Measurements from ENCODE around the gene ACAT1. TPM values are rescaled to one million over a fixed set of nuclear protein-coding genes. Genes with fewer than 3 reads are reported as not detected.
"Not testable (repeated sequence)": the region's sequence is repeated elsewhere in the genome, so short reads cannot be mapped to it uniquely, and the experiment has no call there.

ACAT1 gene
- total RNA-seq: 10 to 100 TPM; 42.1 to 52.8 (median 47.6) TPM

DNA sequence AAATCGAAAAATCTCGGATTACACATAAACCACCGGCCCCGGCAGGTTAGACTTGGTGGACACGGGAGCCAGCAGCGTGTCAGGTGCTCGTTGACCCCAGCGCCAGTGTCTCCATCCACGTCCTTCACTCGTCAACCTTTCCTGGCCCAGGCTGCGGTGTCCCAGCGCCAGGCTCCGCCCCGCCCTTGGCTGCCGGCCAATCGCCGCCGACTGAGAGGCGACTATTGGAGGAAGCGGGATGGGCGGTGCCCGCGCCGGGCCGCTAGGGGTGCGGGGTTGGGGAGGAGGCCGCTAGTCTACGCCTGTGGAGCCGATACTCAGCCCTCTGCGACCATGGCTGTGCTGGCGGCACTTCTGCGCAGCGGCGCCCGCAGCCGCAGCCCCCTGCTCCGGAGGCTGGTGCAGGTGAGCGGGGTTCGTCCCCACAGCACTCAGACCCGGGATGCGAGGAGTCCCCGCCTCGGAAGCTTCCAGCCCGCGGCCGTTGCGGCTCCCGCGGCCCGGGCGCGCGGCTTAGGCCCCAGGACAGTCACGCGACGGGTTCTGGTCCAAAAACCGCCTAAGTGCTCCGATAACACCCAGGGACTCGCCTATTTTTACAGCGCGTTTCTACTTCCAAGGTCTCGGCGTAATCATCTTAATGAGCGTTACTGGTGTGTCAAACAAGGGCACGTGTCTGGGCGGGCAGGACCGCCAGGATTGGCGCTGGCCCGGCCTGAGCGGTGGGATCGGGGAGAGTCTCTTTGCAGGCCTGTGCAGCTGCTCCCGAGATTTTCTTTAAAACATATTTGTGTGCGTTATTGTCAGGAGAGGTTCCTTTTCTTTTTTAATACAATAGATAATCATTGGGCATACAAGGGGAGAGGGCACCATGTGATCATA is at the start of gene ACAT1:
Gene ACAT1, plus strand, starts transcription at position 294 of the 882 bp plus-strand sequence. Its CDS starts 40 bp downstream, at position 334.
- Mint-ChIP-seq H3K27me3 (ENCODE audit: low read depth) (no peaks in the 10 kb centered on the region), H3K4me1 (ENCODE audit: low read depth) (peaks cover 41% of the 10 kb centered on the region), H3K4me3 (peak within 1 kb of the TSS; percentile 95), H3K36me3 (ENCODE audit: insufficient read depth) (no peaks in the 10 kb centered on the region), H3K9me3 (no peaks in the 10 kb centered on the region)
- ATAC-seq (peak; percentile 99 to 100), DNase-seq (peak; percentile 95)

DNA sequence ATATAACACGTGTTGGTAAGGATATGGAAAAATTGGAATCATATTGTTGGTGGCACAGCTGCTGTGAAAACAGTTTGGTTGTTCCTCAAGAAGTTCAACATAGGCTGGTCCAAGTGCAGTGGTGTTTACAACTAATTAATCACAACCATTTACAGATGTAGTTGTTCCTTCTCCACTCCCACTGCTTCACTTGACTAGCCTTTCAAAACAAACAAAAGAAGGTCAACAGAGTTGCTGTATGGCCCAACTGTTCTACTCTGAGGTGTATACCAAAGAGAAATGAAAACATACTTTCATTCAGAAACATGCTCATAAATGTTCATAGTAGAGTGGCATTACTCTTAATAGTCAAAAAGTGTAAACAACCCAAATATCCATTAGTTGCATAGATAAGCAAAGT is 36.6 kb upstream of the ACAT1 start:
- DNase-seq (no peak), ATAC-seq (no peak)
- Mint-ChIP-seq H3K4me3 (no peak overlapping the region), H3K27me3 (ENCODE audit: low read depth) (no peaks in the 10 kb centered on the region), H3K36me3 (ENCODE audit: insufficient read depth) (peaks cover 36% of the 10 kb centered on the region), H3K9me3 (no peaks in the 10 kb centered on the region), H3K4me1 (ENCODE audit: low read depth) (no peaks in the 10 kb centered on the region)

DNA sequence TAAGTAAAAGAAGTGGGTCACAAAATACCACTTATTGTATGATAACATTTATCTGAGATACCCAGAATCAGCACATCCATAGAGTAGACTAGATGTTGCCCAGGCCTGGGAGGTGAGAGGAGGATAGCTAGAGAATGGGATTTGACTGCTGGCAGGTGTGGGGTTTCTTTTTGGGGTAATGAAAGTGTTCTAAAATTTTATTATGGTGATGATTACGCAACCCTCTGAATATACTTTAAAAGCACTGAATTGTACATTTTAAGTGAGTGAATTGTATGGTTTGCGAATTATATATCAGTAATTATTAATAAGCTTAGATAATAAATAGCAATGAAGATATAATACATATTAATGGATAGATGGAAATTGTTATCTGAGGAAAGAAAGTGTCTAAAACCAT is 35.7 kb upstream of the ACAT1 start:
- Mint-ChIP-seq H3K36me3 (ENCODE audit: insufficient read depth) (peaks cover 30% of the 10 kb centered on the region), H3K9me3 (no peaks in the 10 kb centered on the region), H3K4me1 (ENCODE audit: low read depth) (no peaks in the 10 kb centered on the region), H3K27me3 (ENCODE audit: low read depth) (no peaks in the 10 kb centered on the region), H3K4me3 (no peak overlapping the region)
- no peak for ATAC-seq
- no peak for DNase-seq

DNA sequence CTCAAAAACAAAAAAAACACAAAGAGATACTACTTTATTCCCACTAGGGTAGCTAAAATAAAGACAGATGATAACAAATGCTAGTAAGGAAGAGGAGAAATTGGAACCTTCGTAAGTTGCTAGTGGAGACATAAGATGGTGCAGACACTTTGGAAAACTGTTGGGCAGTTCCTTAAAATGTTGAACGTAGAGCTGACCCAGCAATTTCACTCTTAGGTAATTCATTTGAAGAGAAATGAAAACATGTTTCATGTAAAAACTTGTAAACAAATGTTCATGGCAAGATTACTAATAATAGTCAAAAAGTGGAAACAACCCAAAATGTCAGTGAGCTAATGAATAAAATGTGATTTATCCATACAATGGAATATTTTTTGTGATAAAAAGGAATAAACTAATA is 29.2 kb upstream of the ACAT1 start:
- Mint-ChIP-seq H3K4me3 (no peak overlapping the region), H3K36me3 (ENCODE audit: insufficient read depth) (peaks cover 33% of the 10 kb centered on the region), H3K9me3 (no peaks in the 10 kb centered on the region), H3K27me3 (ENCODE audit: low read depth) (no peaks in the 10 kb centered on the region), H3K4me1 (ENCODE audit: low read depth) (peaks cover 3% of the 10 kb centered on the region)
- ATAC-seq (no peak), DNase-seq (no peak)

DNA sequence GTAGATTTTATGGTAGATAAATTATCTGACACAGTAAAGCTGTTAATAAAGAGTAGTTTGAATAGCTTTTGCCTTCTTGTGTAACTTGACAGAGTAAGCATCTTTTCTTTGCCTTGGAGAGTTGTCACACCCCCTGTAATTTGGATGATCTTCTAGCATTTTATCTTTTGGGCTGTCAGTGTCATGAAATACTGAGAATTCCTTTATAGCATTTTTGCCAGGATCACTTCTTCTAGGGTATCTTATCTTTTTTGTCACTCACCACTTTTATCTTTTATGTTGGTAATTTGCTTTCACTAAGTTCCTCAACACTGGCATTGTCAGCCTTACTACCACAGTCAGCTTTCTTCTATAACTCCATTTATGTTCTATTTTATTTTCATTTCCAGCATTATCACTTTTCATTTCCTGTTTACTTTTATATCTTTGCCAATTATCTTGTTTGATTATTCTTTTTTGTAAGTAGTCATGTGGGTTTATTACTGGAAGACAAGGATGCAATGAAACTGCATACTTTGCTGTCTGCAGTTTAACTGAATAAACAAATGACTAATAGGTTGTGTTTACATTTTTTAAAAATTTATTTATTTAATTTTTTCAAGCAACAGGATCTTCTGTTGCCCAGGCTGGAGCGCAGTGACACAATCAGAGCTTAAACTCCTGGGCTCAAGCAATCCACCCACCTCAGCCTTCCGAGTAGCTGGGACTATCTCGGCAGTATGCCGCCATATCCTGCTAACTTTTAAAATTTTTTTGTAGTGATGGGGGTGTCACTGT is 28.1 kb upstream of the ACAT1 start:
- Mint-ChIP-seq H3K27me3 (ENCODE audit: low read depth) (no peaks in the 10 kb centered on the region), H3K9me3 (no peaks in the 10 kb centered on the region), H3K36me3 (ENCODE audit: insufficient read depth) (peaks cover 36% of the 10 kb centered on the region), H3K4me3 (no peak overlapping the region), H3K4me1 (ENCODE audit: low read depth) (peaks cover 3% of the 10 kb centered on the region)
- DNase-seq (no peak), ATAC-seq (no peak)

DNA sequence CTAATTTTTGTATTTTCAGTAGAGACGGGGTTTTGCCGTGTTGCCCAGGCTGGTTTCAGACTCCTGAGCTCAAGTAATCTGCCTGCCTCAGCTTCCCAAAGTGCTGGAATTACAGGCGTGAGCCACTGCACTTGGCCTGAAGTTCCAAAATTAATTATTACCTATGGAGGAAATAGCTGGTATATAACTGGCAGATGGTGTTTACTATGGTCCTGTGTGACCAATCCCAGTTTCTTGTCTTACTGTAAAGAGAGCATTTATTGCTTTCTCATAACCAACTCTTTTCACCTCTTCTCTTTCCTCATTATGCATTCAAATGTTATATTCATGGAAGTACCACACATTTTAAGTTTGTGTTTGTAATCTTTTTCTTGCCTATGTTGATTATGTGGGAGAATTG is 24.2 kb upstream of the ACAT1 start:
- H3K4me1 Mint-ChIP-seq (ENCODE audit: low read depth): peaks cover 3% of the 10 kb centered on the region
- H3K27me3 Mint-ChIP-seq (ENCODE audit: low read depth): no peaks in the 10 kb centered on the region
- H3K9me3 Mint-ChIP-seq: no peaks in the 10 kb centered on the region
- DNase-seq (no peak), ATAC-seq (no peak)
- H3K4me3 Mint-ChIP-seq: no peak overlapping the region
- peaks cover 23% of the 10 kb centered on the region for H3K36me3 Mint-ChIP-seq (ENCODE audit: insufficient read depth)

DNA sequence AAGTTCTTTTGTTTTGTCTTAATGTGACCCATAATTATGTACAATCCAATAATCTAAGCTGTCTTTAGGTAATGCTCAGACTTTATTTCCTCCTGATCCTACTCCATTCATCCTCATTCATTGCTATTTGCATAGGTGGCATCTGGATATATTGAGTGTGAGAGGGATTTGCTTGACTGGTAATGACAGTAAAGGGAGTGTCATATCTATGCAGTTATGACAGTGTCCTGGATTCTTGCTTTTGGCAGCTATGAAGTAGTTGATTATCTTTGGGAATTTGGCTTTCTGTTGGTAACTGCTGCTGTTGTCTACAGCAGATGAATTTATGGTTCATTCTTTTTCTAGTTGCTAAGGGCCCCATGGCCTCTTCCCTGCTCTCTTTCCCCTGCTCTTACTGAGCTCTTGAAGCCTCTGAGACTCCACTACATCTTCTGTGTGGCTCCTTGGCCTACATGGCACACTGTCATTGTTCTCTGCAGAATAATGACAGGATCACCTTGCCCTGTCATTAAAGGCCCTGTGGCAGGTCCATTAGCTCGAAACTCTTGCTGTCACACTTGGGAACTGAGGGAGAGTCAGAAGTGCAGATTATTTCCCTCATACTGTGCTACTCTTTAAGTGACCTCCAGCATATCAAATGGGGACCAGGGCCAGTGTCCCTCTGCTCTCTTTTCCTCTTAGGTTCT is 20.1 kb upstream of the ACAT1 start:
- DNase-seq (no peak), ATAC-seq (no peak)
- no peaks in the 10 kb centered on the region for H3K9me3 Mint-ChIP-seq
- no peaks in the 10 kb centered on the region for H3K27me3 Mint-ChIP-seq (ENCODE audit: low read depth)
- peaks cover 12% of the 10 kb centered on the region for H3K36me3 Mint-ChIP-seq (ENCODE audit: insufficient read depth)
- H3K4me3 Mint-ChIP-seq: no peak overlapping the region
- H3K4me1 Mint-ChIP-seq (ENCODE audit: low read depth): no peaks in the 10 kb centered on the region

DNA sequence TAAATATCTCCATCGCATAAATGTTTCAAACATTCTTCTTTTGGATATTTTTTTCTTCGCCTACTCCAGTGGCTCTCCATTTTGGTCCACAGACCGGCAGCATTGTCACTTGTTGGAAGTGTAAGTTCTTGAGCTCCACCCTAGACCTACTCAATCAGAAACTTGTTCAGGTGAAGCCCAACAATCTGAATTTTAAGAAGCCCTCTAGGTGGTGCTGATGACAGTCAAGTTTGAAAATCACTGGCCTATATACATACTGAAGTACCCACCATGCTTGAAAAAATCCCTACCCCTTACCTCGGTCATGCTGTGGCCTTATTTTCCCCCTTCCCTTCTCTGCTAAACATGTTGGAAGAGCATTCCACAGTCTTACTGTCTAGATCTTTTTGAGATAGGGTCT is 10.2 kb upstream of the ACAT1 start:
- no peaks in the 10 kb centered on the region for H3K4me1 Mint-ChIP-seq (ENCODE audit: low read depth)
- no peak overlapping the region for H3K4me3 Mint-ChIP-seq
- ATAC-seq (no peak), DNase-seq (no peak)
- H3K27me3 Mint-ChIP-seq (ENCODE audit: low read depth): no peaks in the 10 kb centered on the region
- H3K9me3 Mint-ChIP-seq: no peaks in the 10 kb centered on the region
- peaks cover 3% of the 10 kb centered on the region for H3K36me3 Mint-ChIP-seq (ENCODE audit: insufficient read depth)

DNA sequence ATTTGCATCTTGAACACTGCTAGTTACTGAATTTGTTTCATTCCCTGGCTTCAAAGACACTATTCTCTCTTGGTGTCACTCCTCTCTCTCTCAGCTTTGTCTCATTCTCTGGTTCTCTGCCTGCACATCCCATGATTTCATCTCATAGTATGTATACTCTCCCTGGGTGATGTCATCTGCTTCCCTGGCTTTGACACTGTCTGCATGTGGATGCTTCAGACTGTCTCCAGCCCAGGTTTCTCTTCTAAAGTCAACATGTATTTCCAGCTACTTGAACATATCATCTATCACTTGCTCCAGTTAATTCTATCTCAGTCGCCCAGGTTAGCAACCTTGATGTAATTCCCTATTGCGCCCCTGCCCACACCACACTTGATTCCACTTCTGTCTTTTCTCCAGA is 9.3 kb upstream of the ACAT1 start:
- peaks cover 3% of the 10 kb centered on the region for H3K36me3 Mint-ChIP-seq (ENCODE audit: insufficient read depth)
- no peaks in the 10 kb centered on the region for H3K4me1 Mint-ChIP-seq (ENCODE audit: low read depth)

DNA sequence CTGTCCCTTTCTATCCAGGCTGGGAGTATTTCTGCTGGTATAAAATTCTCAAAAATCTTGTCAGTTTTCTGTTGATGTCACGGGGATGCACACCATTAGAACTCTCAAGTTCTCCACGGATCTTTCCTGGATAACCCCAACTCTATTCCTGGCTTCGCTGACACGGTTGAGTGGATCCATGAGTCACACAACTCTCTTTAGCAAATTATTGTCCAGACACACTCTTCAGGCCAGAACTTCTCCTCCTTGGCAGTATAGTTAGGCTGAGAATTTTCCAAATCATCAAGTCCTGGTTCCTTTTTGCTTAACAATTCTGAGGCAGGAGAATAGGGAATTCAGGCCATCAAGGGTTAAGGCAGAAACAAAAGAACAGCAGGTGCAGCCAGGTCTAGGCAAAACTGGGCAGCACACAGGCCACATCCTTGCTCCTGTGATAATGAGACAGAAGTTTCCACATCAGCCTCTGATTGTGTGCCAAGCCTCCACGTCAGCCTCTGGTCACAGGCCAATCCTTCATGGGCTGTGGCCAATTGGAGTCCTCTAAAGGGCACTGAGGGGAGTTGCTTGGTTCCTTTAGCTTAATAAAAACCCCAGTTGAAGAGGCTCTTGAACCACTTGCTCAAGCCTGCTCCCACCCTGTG is 5.7 kb upstream of the ACAT1 start:
- Mint-ChIP-seq H3K9me3 (no peaks in the 10 kb centered on the region), H3K36me3 (ENCODE audit: insufficient read depth) (peaks cover 3% of the 10 kb centered on the region), H3K27me3 (ENCODE audit: low read depth) (no peaks in the 10 kb centered on the region), H3K4me1 (ENCODE audit: low read depth) (peaks cover under 1% of the 10 kb centered on the region), H3K4me3 (no peak overlapping the region)
- no peak for DNase-seq
- no peak for ATAC-seq

More for the DNA sequence above, 9.3 kb upstream of the ACAT1 start:
- no peaks in the 10 kb centered on the region for H3K27me3 Mint-ChIP-seq (ENCODE audit: low read depth)
- ATAC-seq: no peak
- H3K4me3 Mint-ChIP-seq: no peak overlapping the region
- no peaks in the 10 kb centered on the region for H3K9me3 Mint-ChIP-seq
- DNase-seq: no peak

DNA sequence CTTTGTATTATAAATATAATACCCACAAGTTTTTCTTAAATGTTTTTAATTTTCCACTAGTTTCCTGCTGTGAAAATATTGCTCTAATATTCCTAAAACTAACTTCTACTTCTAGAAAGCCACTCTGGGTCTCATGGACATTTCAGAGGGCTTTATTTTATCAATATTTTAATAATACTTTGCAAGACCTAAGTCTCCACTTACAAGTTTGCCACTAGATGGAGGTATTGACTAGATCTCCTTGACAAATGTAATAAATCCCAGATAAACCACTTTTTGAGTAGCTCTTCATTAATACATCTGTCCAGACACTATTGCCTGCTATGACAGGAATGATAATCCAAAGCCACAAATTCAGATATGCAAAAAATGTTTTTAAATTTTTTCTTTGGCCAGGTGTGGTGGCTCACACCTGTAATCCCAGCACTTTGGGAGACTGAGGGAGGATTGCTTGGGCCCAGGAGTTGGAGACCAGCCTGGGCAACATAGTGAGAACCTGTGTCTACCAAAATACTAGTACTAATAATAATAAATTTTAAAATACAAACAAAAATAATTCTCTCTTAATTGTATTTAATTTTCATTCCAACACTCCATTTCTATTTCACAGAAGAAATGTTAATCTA is 3.5 kb upstream of the ACAT1 start:
- Mint-ChIP-seq H3K4me3 (no peak overlapping the region), H3K27me3 (ENCODE audit: low read depth) (no peaks in the 10 kb centered on the region), H3K9me3 (no peaks in the 10 kb centered on the region), H3K4me1 (ENCODE audit: low read depth) (peaks cover 16% of the 10 kb centered on the region), H3K36me3 (ENCODE audit: insufficient read depth) (no peaks in the 10 kb centered on the region)
- DNase-seq (no peak), ATAC-seq (no peak)

DNA sequence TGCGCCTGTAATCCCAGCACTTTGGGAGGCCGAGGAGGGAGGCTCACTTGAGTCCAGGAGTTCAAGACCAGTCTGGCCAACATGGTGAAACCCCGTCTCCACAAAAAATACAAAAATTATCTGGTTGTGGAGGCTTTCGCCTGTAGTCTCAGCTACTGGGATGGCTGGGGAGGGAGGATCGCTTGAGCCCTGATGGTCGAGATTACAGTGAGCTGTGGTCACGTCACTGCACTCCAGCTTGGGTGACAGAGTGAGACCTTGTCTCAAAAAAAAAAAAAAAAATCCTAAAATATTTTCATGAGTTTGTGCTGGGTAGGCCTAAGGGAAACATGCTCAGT is 462 bp upstream of the ACAT1 start:
- peak overlapping the region; percentile 95 for H3K4me3 Mint-ChIP-seq
- DNase-seq; H3K9me3 Mint-ChIP-seq; ATAC-seq; H3K36me3 Mint-ChIP-seq (ENCODE audit: insufficient read depth); H3K27me3 Mint-ChIP-seq (ENCODE audit: low read depth): not testable (repeated sequence)
- peaks cover 38% of the 10 kb centered on the region for H3K4me1 Mint-ChIP-seq (ENCODE audit: low read depth)

DNA sequence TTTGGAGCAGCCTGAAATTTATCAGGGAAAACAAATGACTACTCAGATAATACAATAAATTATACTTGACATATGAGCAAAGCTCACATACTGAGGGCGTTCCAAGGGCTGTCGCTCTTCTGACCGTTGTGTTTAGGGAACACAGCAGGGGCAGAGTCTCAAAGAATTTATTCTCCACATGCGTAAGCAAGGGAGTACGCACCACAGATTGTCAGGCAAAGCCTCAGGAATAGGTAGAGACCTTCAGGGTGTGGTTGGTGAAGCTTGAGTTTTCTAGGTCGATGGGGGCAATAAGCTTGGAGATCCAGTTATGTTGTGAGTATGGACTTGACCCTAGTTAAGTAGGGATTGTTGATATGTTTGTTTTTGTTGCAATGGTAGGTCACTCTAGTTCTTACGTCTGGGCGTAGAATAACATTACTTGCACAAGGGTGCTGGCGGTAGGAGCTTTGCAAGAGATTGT is 830 bp downstream of the ACAT1 start:
- Mint-ChIP-seq H3K9me3 (no peaks in the 10 kb centered on the region), H3K4me1 (ENCODE audit: low read depth) (peaks cover 42% of the 10 kb centered on the region), H3K27me3 (ENCODE audit: low read depth) (no peaks in the 10 kb centered on the region), H3K4me3 (peak overlapping the region; percentile 95), H3K36me3 (ENCODE audit: insufficient read depth) (no peaks in the 10 kb centered on the region)
- ATAC-seq (no peak), DNase-seq (no peak)

DNA sequence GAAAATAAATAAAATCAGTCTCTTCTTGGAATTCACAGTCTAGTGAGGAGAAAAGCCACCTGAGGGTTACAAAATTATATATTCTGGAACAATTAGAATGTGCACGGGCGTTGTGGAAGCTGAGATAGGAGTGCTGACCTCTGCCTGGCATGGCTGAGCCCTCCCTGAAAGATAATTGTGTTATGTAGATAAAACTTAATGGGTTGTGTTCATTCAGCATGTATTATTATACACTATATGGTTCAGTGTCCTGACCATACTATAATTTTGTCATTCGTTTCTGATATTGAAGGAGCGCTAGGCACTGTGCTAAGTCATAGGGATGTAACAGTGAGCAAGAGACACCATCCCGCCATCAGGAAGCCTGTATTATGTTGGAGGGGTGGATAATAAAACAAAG is 3.7 kb downstream of the ACAT1 start:
- Mint-ChIP-seq H3K9me3 (no peaks in the 10 kb centered on the region), H3K36me3 (ENCODE audit: insufficient read depth) (peaks cover 11% of the 10 kb centered on the region), H3K27me3 (ENCODE audit: low read depth) (no peaks in the 10 kb centered on the region), H3K4me1 (ENCODE audit: low read depth) (peaks cover 47% of the 10 kb centered on the region), H3K4me3 (no peak overlapping the region)
- DNase-seq (no peak), ATAC-seq (no peak)

All from activated T-cell treated with anti-CD3 and anti-CD28 coated beads, Interleukin-2, amount 50 U/mL, for 4 hours (primary cell).